GM23248 (cell line): ENCODE results near the gene MPST.

ENCODE experiments used
- EZH2 ChIP-seq: fragments of 200-600 bp; sonication (generic); IDR thresholded peaks from 2 replicates; pipeline ENCODE4 v1.6.1; 2018; ENCODE audit warnings: antibody characterized with exemption, mild to moderate bottlenecking; ENCODE audit not compliant: insufficient read depth, poor library complexity, severe bottlenecking
- EZH2phosphoT487 ChIP-seq: fragments of 200-600 bp; sonication (generic); IDR thresholded peaks from 2 replicates; pipeline ENCODE4 v1.6.1; 2018; ENCODE audit warnings: antibody characterized with exemption, moderate library complexity, mild to moderate bottlenecking, low read depth; ENCODE audit not compliant: insufficient read depth

DNA sequence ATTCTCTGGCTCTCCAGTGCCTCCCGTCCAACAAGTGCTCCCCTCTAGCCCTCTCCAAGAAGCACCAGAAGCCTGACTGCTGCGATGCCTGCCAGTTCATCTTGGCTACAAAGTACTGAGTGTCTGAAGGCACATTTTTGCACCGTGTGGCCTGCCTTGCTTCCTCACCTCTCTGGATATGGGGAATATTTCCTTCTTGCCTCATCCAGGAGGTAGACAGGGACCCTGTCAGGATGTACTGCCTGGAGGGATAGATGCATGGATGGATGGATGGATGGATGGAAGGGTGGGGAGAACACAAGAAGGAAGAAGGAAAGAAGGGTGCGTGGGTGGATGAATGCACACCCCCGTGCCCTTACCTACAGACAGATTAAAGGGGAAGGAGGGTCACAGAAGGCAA is 59.6 kb downstream of the MPST start:
- TF ChIP-seq EZH2 (no peak), EZH2phosphoT487 (no peak)
